ENCODE measurements around the gene SAE1. TPM values are rescaled to one million over a fixed set of nuclear protein-coding genes. Genes with fewer than 3 reads are reported as not detected.

The SAE1 gene
- total RNA-seq, 1 experiment from 2014 or later = 234 TPM

- no peak overlapping the region for H3K4me2 ChIP-seq (ENCODE audit: insufficient read depth, insufficient read length, low read length)
These were observed 10.1 kb upstream of the SAE1 start for GRCh38 chr19:47120470-47121067.

More at GRCh38 chr19:47120470-47121067, 10.1 kb upstream of the SAE1 start:
- Mint-ChIP-seq H3K4me1 (peaks cover 6 to 7% of the 10 kb centered on the region in 2 experiments), H3K4me3 (no peak overlapping the region), H3K9me3 (no peaks in the 10 kb centered on the region), H3K27me3 (ENCODE audit: low read depth) (peaks cover 2% of the 10 kb centered on the region), H3K36me3 (ENCODE audit: insufficient read depth in 1 of 3, low read depth in 3 of 3) (no peaks in the 10 kb centered on the region), H3K27ac (no peak overlapping the region)
- Histone ChIP-seq H3K23ac (ENCODE audit: insufficient read length, low read depth, low read length) (no peak overlapping the region), H3K56ac (ENCODE audit: insufficient read length, low read depth, low read length) (no peak overlapping the region), H2AK5ac (ENCODE audit: insufficient read length, low read length) (no peak overlapping the region), H3K14ac (ENCODE audit: insufficient read depth, low read length) (no peak overlapping the region), H2BK120ac (ENCODE audit: low read depth, low read length, poor library complexity, severe bottlenecking) (no peak overlapping the region), H3K18ac (ENCODE audit: insufficient read length, low read depth, low read length) (no peak overlapping the region), H3K79me2 (ENCODE audit: insufficient read depth, low read length) (no peaks in the 10 kb centered on the region), H3K4me1 (ENCODE audit: insufficient read depth, low read length) (no peaks in the 10 kb centered on the region), H3K9ac (ENCODE audit: extremely low read depth, insufficient read length, low read length) (no peak overlapping the region), H2BK5ac (ENCODE audit: insufficient read length, low read length) (no peak overlapping the region), H3K4ac (ENCODE audit: low read depth, low read length) (no peak overlapping the region), H3K27me3 (ENCODE audit: insufficient read depth, low read length) (no peaks in the 10 kb centered on the region), H4K8ac (replicated peaks; ENCODE audit: insufficient read length, low read depth, low read length) (no peak overlapping the region), H4K5ac (ENCODE audit: insufficient read length, low read depth, low read length) (no peak overlapping the region), H3T11ph (ENCODE audit: low read length) (no peak overlapping the region), H4K91ac (ENCODE audit: insufficient read length, low read depth, low read length) (no peak overlapping the region), H3K27ac (ENCODE audit: insufficient read length, low read depth, low read length) (no peak overlapping the region), H2AFZ (ENCODE audit: low read length) (no peak overlapping the region), H2BK15ac (ENCODE audit: low read depth, low read length) (no peak overlapping the region), H3K79me1 (ENCODE audit: insufficient read depth, low read depth, low read length, poor library complexity, severe bottlenecking) (no peaks in the 10 kb centered on the region), H2BK20ac (ENCODE audit: low read depth, low read length, poor library complexity, severe bottlenecking) (no peak overlapping the region), H3K23me2 (ENCODE audit: insufficient read length, low read depth, low read length, poor library complexity, severe bottlenecking) (no peaks in the 10 kb centered on the region), H2BK12ac (ENCODE audit: insufficient read length, low read depth, low read length) (no peak overlapping the region), H4K20me1 (ENCODE audit: control insufficient read depth, insufficient read depth, insufficient read length) (no peaks in the 10 kb centered on the region), H3K9me3 (ENCODE audit: control insufficient read depth, low read depth, low read length) (no peaks in the 10 kb centered on the region)
- TF ChIP-seq CTCF (conservative IDR thresholded peaks at IDR 0.05) = no peak
- DNase-seq = no peak
- no CpG with 5 or more reads among the region's 6 CpGs for WGBS (ENCODE audit: extremely low coverage, insufficient read length, low lambda C conversion rate)

All from H9 (cell line).